Keratinocyte (primary cell): ENCODE results near the gene CCDC178. TPM values are rescaled to one million over a fixed set of nuclear protein-coding genes. Genes with fewer than 3 reads are reported as not detected.

Experiments
- DNase-seq: peaks from one replicate; pipeline ENCODE4 v3.0.0-alpha.2; 2011; ENCODE audit warnings: low read depth, missing footprints, low spot score
- FAIRE-seq: peaks from 2 replicates; lab custom pipeline; 2011; peaks lifted over from hg19 to GRCh38; lab: Jason Lieb, UNC
- H2AFZ ChIP-seq: 2 replicates; pipeline ENCODE4 v1.6.0; 2012; ENCODE audit warnings: low read length, control low read depth, inconsistent platforms; ENCODE audit not compliant: control insufficient read depth
- H3K27ac ChIP-seq: 2 replicates; pipeline ENCODE4 v1.5.1; 2011; ENCODE audit warnings: low read length; ENCODE audit not compliant: control insufficient read depth, insufficient read depth
- H3K27me3 ChIP-seq: 3 replicates; pipeline ENCODE4 v1.6.0; 2011; ENCODE audit warnings: low read length; ENCODE audit not compliant: control insufficient read depth, insufficient read depth; ENCODE audit errors: extremely low read depth
- H3K36me3 ChIP-seq, 2 experiments: 2 replicates in 1 of 2; 3 replicates in 1 of 2; pipeline ENCODE4 v1.5.1; 2011; ENCODE audit warnings: low read length in 2 of 2, mild to moderate bottlenecking in 1 of 2; ENCODE audit not compliant: control insufficient read depth in 2 of 2, insufficient read depth in 2 of 2; ENCODE audit errors: extremely low read depth in 1 of 2
- H3K4me1 ChIP-seq: 3 replicates; pipeline ENCODE4 v1.5.1; 2011; ENCODE audit warnings: low read length; ENCODE audit not compliant: control insufficient read depth, insufficient read depth; ENCODE audit errors: extremely low read depth
- H3K4me2 ChIP-seq: 3 replicates; pipeline ENCODE4 v1.6.0; 2011; ENCODE audit warnings: low read depth, low read length; ENCODE audit not compliant: control insufficient read depth, insufficient read depth; ENCODE audit errors: extremely low read depth
- H3K4me3 ChIP-seq, 3 experiments: fragments of 200-600 bp in 1 of 3; sonication (generic) in 1 of 3; 2 replicates in 2 of 3; 3 replicates in 1 of 3; pipeline ENCODE4 v1.5.1; 2011 to 2016; ENCODE audit warnings: low read length in 3 of 3, mild to moderate bottlenecking in 3 of 3, control low read depth in 2 of 3, inconsistent platforms in 1 of 3, low read depth in 1 of 3, mixed read lengths in 1 of 3, mixed run types in 1 of 3, moderate library complexity in 1 of 3; ENCODE audit not compliant: control insufficient read depth in 2 of 3, insufficient read depth in 2 of 3; ENCODE audit errors: extremely low read depth in 1 of 3
- H3K79me2 ChIP-seq: 2 replicates; pipeline ENCODE4 v1.6.0; 2012; ENCODE audit warnings: low read length; ENCODE audit not compliant: control insufficient read depth, insufficient read depth
- H3K9ac ChIP-seq: 3 replicates; pipeline ENCODE4 v1.6.0; 2011; ENCODE audit warnings: low read length; ENCODE audit not compliant: control insufficient read depth, insufficient read depth; ENCODE audit errors: extremely low read depth
- H3K9me1 ChIP-seq: 3 replicates; pipeline ENCODE4 v1.6.0; 2011; ENCODE audit warnings: low read length; ENCODE audit not compliant: control insufficient read depth, insufficient read depth; ENCODE audit errors: extremely low read depth
- H3K9me3 ChIP-seq: 2 replicates; pipeline ENCODE4 v1.5.1; 2012; ENCODE audit warnings: low read depth, low read length; ENCODE audit not compliant: control insufficient read depth
- H4K20me1 ChIP-seq: 3 replicates; pipeline ENCODE4 v1.6.0; 2011; ENCODE audit warnings: low read length; ENCODE audit not compliant: control insufficient read depth, insufficient read depth; ENCODE audit errors: extremely low read depth
- EZH2 ChIP-seq: IDR thresholded peaks from one replicate; pipeline ENCODE4 v1.6.1; 2012; ENCODE audit warnings: inconsistent platforms, mild to moderate bottlenecking, low read length, moderate library complexity
- dilution Hi-C: fragments of 300-500 bp; cut with MboI; formaldehyde crosslinking; loops from one replicate; pipeline ENCODE4 v1.7.0; 2020; ENCODE audit warnings: low sequenced_read_pairs; ENCODE audit not compliant: extremely low pct_ligation_motif_present
- polyA plus RNA-seq, 5 experiments: library from polyadenylated mRNA; depleted of rRNA in 3 of 5; stranded (reverse) in 3 of 5; stranded (forward) in 1 of 5; unstranded in 1 of 5; fragments of >200 nt; gene quantifications; 1 replicate in 1 of 5; 2 replicates in 3 of 5; 3 replicates in 1 of 5; pipeline versions ENCODE4 v1.2.1 to v1.2.3, GENCODE V29; 2011 to 2012; ENCODE audit warnings: missing spikeins in 2 of 5, low read depth in 1 of 5, low replicate concordance in 1 of 5
- TF ChIP-seq, protein P1 (sequence below), 3 experiments: IDR thresholded peaks in 1 of 3; conservative IDR thresholded peaks in 1 of 3; optimal IDR thresholded peaks in 1 of 3; 2 replicates in 2 of 3; 3 replicates in 1 of 3; pipeline versions ENCODE3 to v1.5.1; 2011; ENCODE audit warnings: low read length in 3 of 3, mild to moderate bottlenecking in 3 of 3, moderate library complexity in 2 of 3, control low read depth in 1 of 3, inconsistent platforms in 1 of 3; ENCODE audit not compliant: insufficient read depth in 2 of 3; ENCODE audit errors: extremely low read depth in 1 of 3

Gene CCDC178
- polyA plus RNA-seq, 1 donor (not counting 4 experiments of a cell fraction or from before 2014, with no cell fraction given), result 0.14 TPM

GRCh38 chr18:33034945-33035344 is 405.6 kb downstream of the CCDC178 start:
- H3K27me3 ChIP-seq, result no peaks in the 10 kb centered on the region
- no peak overlapping the region for H3K4me3 ChIP-seq
- no peaks in the 10 kb centered on the region for H3K9me1 ChIP-seq
- no peaks in the 10 kb centered on the region for H4K20me1 ChIP-seq
- no peaks in the 10 kb centered on the region for H3K4me1 ChIP-seq
- no peak overlapping the region for H3K9ac ChIP-seq
- no peaks in the 10 kb centered on the region for H3K79me2 ChIP-seq
- TF ChIP-seq, protein P1, sequence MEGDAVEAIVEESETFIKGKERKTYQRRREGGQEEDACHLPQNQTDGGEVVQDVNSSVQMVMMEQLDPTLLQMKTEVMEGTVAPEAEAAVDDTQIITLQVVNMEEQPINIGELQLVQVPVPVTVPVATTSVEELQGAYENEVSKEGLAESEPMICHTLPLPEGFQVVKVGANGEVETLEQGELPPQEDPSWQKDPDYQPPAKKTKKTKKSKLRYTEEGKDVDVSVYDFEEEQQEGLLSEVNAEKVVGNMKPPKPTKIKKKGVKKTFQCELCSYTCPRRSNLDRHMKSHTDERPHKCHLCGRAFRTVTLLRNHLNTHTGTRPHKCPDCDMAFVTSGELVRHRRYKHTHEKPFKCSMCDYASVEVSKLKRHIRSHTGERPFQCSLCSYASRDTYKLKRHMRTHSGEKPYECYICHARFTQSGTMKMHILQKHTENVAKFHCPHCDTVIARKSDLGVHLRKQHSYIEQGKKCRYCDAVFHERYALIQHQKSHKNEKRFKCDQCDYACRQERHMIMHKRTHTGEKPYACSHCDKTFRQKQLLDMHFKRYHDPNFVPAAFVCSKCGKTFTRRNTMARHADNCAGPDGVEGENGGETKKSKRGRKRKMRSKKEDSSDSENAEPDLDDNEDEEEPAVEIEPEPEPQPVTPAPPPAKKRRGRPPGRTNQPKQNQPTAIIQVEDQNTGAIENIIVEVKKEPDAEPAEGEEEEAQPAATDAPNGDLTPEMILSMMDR (optimal IDR thresholded peaks at IDR 0.05 in 1 of 3, IDR thresholded peaks at IDR 0.05 in 1 of 3, conservative IDR thresholded peaks at IDR 0.05 in 1 of 3; ENCODE audit: extremely low read depth in 1 of 3, insufficient read depth in 2 of 3, low read length in 3 of 3), result no peak
- TF ChIP-seq EZH2, result no peak
- no peaks in the 10 kb centered on the region for H3K9me3 ChIP-seq
- DNase-seq, result no peak
- no peaks in the 10 kb centered on the region for H3K36me3 ChIP-seq
- H3K27ac ChIP-seq, result no peak overlapping the region
- H2AFZ ChIP-seq, result no peak overlapping the region
- no peak for FAIRE-seq
- dilution Hi-C loops, result no loop called here
- no peak overlapping the region for H3K4me2 ChIP-seq

DNA sequence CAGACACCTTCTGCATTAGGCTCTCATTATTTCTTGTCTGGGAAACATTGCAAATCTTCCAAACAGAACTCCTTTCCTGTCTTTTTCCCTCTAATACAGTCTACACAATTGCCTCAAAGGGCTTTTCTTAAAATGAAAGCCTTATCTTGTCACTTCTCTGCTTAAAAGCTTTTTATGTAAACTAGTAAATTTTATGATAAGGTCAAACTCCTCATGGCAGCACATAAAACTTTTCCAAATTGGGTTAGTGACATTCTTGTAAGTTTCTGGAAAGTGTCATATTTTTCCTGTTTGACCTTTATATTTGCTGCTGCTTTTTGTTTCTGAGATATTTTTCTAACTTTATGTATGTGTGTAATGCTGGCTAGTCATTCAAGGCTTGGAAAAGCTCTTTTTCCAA is 406.3 kb downstream of the CCDC178 start:
- Histone ChIP-seq H3K4me2 (no peak overlapping the region), H3K27me3 (no peaks in the 10 kb centered on the region), H4K20me1 (no peaks in the 10 kb centered on the region), H3K36me3 (no peaks in the 10 kb centered on the region), H3K4me3 (no peak overlapping the region), H3K9ac (no peak overlapping the region), H3K9me3 (no peaks in the 10 kb centered on the region), H3K4me1 (no peaks in the 10 kb centered on the region), H3K79me2 (no peaks in the 10 kb centered on the region), H3K9me1 (no peaks in the 10 kb centered on the region), H3K27ac (no peak overlapping the region), H2AFZ (no peak overlapping the region)
- DNase-seq, result no peak
- no peak for FAIRE-seq
- no peak for TF ChIP-seq EZH2
- TF ChIP-seq, protein P1 (optimal IDR thresholded peaks at IDR 0.05 in 1 of 3, IDR thresholded peaks at IDR 0.05 in 1 of 3, conservative IDR thresholded peaks at IDR 0.05 in 1 of 3; ENCODE audit: extremely low read depth in 1 of 3, insufficient read depth in 2 of 3, low read length in 3 of 3), result no peak
- dilution Hi-C loops, result no loop called here
